GM12874 (cell line): ENCODE measurements around the gene GFRA1.

Experiments
- TF ChIP-seq, protein P1 (sequence below): IDR thresholded peaks from 2 replicates; pipeline ENCODE4 v1.5.1; 2011; ENCODE audit warnings: low read depth, mild to moderate bottlenecking, control low read depth, low read length, moderate library complexity; ENCODE audit not compliant: insufficient read depth

Gene GFRA1

DNA sequence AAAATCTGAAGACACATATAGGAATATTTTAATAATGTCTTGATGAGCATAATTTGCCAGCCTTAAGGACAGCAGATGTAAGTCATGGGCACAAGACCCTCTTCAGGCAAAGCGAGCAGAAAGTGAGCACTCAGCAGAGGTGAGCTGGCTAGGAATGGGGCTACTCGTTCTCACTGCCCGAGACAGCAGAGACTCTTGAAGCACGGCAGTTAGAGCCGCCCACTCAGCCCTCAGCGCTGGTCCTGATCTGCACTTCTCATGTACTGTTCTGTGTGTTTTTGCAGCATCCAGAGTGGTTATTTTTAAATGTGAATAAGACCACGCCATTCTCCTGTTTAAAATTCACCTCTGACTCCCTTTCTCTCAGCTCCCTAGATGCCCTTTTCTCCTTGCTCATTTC, 65.3 kb downstream of the GFRA1 start:
- TF ChIP-seq, protein P1, sequence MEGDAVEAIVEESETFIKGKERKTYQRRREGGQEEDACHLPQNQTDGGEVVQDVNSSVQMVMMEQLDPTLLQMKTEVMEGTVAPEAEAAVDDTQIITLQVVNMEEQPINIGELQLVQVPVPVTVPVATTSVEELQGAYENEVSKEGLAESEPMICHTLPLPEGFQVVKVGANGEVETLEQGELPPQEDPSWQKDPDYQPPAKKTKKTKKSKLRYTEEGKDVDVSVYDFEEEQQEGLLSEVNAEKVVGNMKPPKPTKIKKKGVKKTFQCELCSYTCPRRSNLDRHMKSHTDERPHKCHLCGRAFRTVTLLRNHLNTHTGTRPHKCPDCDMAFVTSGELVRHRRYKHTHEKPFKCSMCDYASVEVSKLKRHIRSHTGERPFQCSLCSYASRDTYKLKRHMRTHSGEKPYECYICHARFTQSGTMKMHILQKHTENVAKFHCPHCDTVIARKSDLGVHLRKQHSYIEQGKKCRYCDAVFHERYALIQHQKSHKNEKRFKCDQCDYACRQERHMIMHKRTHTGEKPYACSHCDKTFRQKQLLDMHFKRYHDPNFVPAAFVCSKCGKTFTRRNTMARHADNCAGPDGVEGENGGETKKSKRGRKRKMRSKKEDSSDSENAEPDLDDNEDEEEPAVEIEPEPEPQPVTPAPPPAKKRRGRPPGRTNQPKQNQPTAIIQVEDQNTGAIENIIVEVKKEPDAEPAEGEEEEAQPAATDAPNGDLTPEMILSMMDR, result no peak

GRCh38 chr10:116203661-116204060, 69.3 kb downstream of the GFRA1 start:
- TF ChIP-seq, protein P1, result no peak

DNA sequence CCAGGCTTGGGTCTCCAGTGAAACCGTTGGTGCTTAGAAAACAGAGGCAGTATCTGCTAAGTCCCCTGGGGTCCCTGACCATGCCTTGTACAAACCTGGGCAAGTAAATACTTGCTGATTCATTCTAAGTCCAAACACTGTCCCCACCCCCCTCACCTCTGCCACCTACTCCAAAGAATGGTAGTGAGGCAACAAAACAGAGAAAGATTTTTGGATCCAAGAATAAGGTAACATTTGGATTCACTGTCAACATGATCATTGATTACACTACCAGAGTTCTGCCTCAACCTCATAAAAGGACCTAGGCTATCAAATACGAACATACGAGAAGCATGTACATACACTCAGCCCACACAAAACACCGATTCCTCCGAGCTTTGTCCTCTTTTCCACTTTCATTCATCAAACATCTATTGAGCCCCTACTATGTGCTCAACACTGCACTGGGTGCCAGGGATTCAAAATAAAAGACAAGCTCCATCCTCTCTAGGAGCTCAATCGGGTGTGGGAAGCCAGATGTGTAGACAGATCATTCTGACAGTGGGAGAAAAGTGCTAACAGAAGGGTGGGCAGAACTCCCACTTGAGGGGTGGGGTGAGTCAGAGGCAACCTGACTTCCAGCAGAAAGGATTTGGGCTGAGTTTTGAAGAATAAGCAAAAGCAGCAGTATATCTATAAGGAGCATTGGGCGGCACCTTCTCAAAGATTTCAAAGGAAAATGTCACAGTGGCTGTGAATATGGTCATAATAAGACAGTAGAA, 71.2 kb downstream of the GFRA1 start:
- TF ChIP-seq, protein P1, result no peak

- TF ChIP-seq, protein P1, result no peak
Measured at GRCh38 chr10:116201011-116201410, 72.0 kb downstream of the GFRA1 start.

GRCh38 chr10:116198676-116199035, 74.3 kb downstream of the GFRA1 start:
- TF ChIP-seq, protein P1, result no peak

GRCh38 chr10:116197946-116198675, 74.9 kb downstream of the GFRA1 start:
- TF ChIP-seq, protein P1, result no peak

GRCh38 chr10:116195583-116195982, 77.4 kb downstream of the GFRA1 start:
- TF ChIP-seq, protein P1, result no peak
